Astrocyte (in vitro differentiated cells and primary cell): Measurements from ENCODE around the gene SLC29A1.

Experiments
- CTCF ChIP-seq: IDR thresholded peaks from 2 replicates; pipeline ENCODE4 v1.5.1; 2011; ENCODE audit warnings: low read depth, mild to moderate bottlenecking, inconsistent platforms, low read length, moderate library complexity; ENCODE audit not compliant: insufficient read depth
- EZH2 ChIP-seq: IDR thresholded peaks from 2 replicates; pipeline ENCODE4 v1.6.1; 2012; ENCODE audit warnings: mild to moderate bottlenecking, low read length, inconsistent platforms; ENCODE audit not compliant: insufficient read depth

GRCh38 chr6:44248579-44248978 lies 25.2 kb downstream of the SLC29A1 start:
- TF ChIP-seq CTCF (no peak), EZH2 (no peak)
